Breast epithelium (tissue), 4 donors: ENCODE data around the gene PDK2. TPM values are rescaled to one million over a fixed set of nuclear protein-coding genes. Genes with fewer than 3 reads are reported as not detected.

Experiments used
- DNase-seq, 2 donors: peaks; one replicate each; pipeline ENCODE4 v3.0.0-alpha.2; 2019; ENCODE audit warnings: low spot score in 2 of 2
- H3K27ac ChIP-seq, 2 donors: fragments of 200-600 bp; sonication (generic) in 1 of 2; one replicate each; pipeline ENCODE4 v1.5.1; 2016 to 2019; ENCODE audit warnings: mild to moderate bottlenecking in 1 of 2
- H3K27me3 ChIP-seq, 2 donors: fragments of 200-600 bp; sonication (generic) in 1 of 2; one replicate each; pipeline versions ENCODE4 v1.5.1 to v1.6.0; 2017 to 2019; ENCODE audit warnings: control low read depth in 1 of 2, mild to moderate bottlenecking in 1 of 2
- H3K36me3 ChIP-seq: fragments of 200-600 bp; one replicate; pipeline ENCODE4 v1.5.1; 2019
- H3K4me1 ChIP-seq, 2 donors: fragments of 200-600 bp; sonication (generic); one replicate each; pipeline ENCODE4 v1.5.1; 2016 to 2019; ENCODE audit warnings: control low read depth in 1 of 2
- H3K4me3 ChIP-seq, 3 donors: fragments of 200-600 bp; sonication (generic); 1 replicate in 2 of 3; 2 replicates in 1 of 3; pipeline ENCODE4 v1.5.1; 2016 to 2019; ENCODE audit warnings: mild to moderate bottlenecking in 3 of 3, moderate library complexity in 2 of 3
- H3K9me3 ChIP-seq, 2 donors: fragments of 200-600 bp; sonication (generic) in 1 of 2; one replicate each; pipeline ENCODE4 v1.5.1; 2016 to 2019; ENCODE audit warnings: control low read depth in 1 of 2
- CTCF ChIP-seq, 3 donors: fragments of 450-650 bp; IDR thresholded peaks; one replicate each; pipeline ENCODE4 v1.5.1; 2016 to 2017; ENCODE audit warnings: antibody characterized with exemption in 3 of 3, mild to moderate bottlenecking in 3 of 3, moderate library complexity in 3 of 3
- POLR2A ChIP-seq: fragments of 450-650 bp; IDR thresholded peaks from one replicate; pipeline ENCODE4 v1.6.1; 2016; ENCODE audit warnings: antibody characterized with exemption, mild to moderate bottlenecking, moderate library complexity
- POLR2AphosphoS5 ChIP-seq, 3 donors: sonication (generic); formaldehyde crosslinking; IDR thresholded peaks; one replicate each; pipeline ENCODE4 v1.6.1; 2017; ENCODE audit warnings: antibody characterized with exemption in 3 of 3
- intact Hi-C: fragments of 100-400 bp; cut with DNase I; formaldehyde crosslinking; loops from one replicate; pipeline ENCODE4 v1.15.1; 2023; ENCODE audit warnings: low total_unique reads
- total RNA-seq, 3 donors: library from RNA; depleted of rRNA; stranded (reverse); fragments of >200 nt; gene quantifications; one replicate each; pipeline ENCODE4 v1.1.0, GENCODE V29; 2016

PDK2 gene
- total RNA-seq, 3 donors from 2014 or later: 28.2 to 53.4 (median 30.5) TPM

- intact Hi-C loops: no loop called here
- TF ChIP-seq POLR2A: no peak
- no peak for TF ChIP-seq POLR2AphosphoS5 (IDR thresholded peaks at IDR 0.05)
- no peaks in the 10 kb centered on the region for H3K36me3 ChIP-seq
- no peaks in the 10 kb centered on the region for H3K27me3 ChIP-seq
- H3K4me1 ChIP-seq: peaks cover 0 to 10% of the 10 kb centered on the region in 2 donors
- no peak overlapping the region for H3K4me3 ChIP-seq
- H3K9me3 ChIP-seq: no peaks in the 10 kb centered on the region
- H3K27ac ChIP-seq: no peak overlapping the region
- no peak for DNase-seq
Observed at GRCh38 chr17:50098583-50098982, 3.4 kb downstream of the PDK2 start.

GRCh38 chr17:50099003-50099402, 3.9 kb downstream of the PDK2 start:
- TF ChIP-seq POLR2AphosphoS5 (IDR thresholded peaks at IDR 0.05): no peak
- TF ChIP-seq POLR2A: no peak
- TF ChIP-seq CTCF (IDR thresholded peaks at IDR 0.05): no peak
- Histone ChIP-seq H3K27ac (no peak overlapping the region), H3K27me3 (no peaks in the 10 kb centered on the region), H3K9me3 (no peaks in the 10 kb centered on the region), H3K4me1 (peaks cover 0 to 10% of the 10 kb centered on the region in 2 donors), H3K36me3 (no peaks in the 10 kb centered on the region), H3K4me3 (no peak overlapping the region)
- no peak for DNase-seq
- intact Hi-C loops: no loop called here

- Histone ChIP-seq H3K27ac (peak overlapping the region in 1 of 2 donors; percentile 59), H3K4me1 (peaks cover 0 to 10% of the 10 kb centered on the region in 2 donors), H3K27me3 (no peaks in the 10 kb centered on the region), H3K9me3 (no peaks in the 10 kb centered on the region), H3K36me3 (no peaks in the 10 kb centered on the region), H3K4me3 (no peak overlapping the region)
- DNase-seq: no peak
- intact Hi-C loops: no loop called here
- TF ChIP-seq CTCF (IDR thresholded peaks at IDR 0.05) (no peak), POLR2A (no peak), POLR2AphosphoS5 (IDR thresholded peaks at IDR 0.05) (no peak)
Observed at GRCh38 chr17:50100480-50100883, 5.3 kb downstream of the PDK2 start.

- H3K27me3 ChIP-seq: no peaks in the 10 kb centered on the region
- no peak for DNase-seq
- TF ChIP-seq POLR2AphosphoS5 (IDR thresholded peaks at IDR 0.05): no peak
- TF ChIP-seq CTCF (IDR thresholded peaks at IDR 0.05): no peak
- no peak for TF ChIP-seq POLR2A
- H3K36me3 ChIP-seq: no peaks in the 10 kb centered on the region
- H3K4me1 ChIP-seq: peaks cover 0 to 8% of the 10 kb centered on the region in 2 donors
- no peaks in the 10 kb centered on the region for H3K9me3 ChIP-seq
- intact Hi-C loops: no loop called here
- H3K4me3 ChIP-seq: peak overlapping the region in 1 of 3 donors; percentile 9
- peak overlapping the region in 1 of 2 donors; percentile 59 for H3K27ac ChIP-seq
Observed at GRCh38 chr17:50100921-50101345, 5.8 kb downstream of the PDK2 start.

GRCh38 chr17:50101346-50102163, 6.4 kb downstream of the PDK2 start:
- peaks cover 0 to 2% of the 10 kb centered on the region in 2 donors for H3K4me1 ChIP-seq
- TF ChIP-seq CTCF (IDR thresholded peaks at IDR 0.05) (no peak), POLR2AphosphoS5 (IDR thresholded peaks at IDR 0.05) (no peak), POLR2A (no peak)
- H3K4me3 ChIP-seq: peak overlapping the region in 1 of 3 donors; percentile 9
- peak overlapping the region in 1 of 2 donors; percentile 59 for H3K27ac ChIP-seq
- intact Hi-C loops: no loop called here
- H3K27me3 ChIP-seq: no peaks in the 10 kb centered on the region
- no peak for DNase-seq
- H3K36me3 ChIP-seq: no peaks in the 10 kb centered on the region
- no peaks in the 10 kb centered on the region for H3K9me3 ChIP-seq
